ENCODE measurements around the gene TMEM87B.

The TMEM87B gene

GRCh38 chr2:112055730-112056625 lies 909 bp downstream of the TMEM87B start:
- H3K4me3 ChIP-seq (ENCODE audit: low read length), result peak overlapping the region; percentile 88
- TF ChIP-seq CTCF (IDR thresholded peaks at IDR 0.05; ENCODE audit: insufficient read depth, low read depth, low read length, missing control alignments), result no peak

GRCh38 chr2:112056626-112056987 lies 1.5 kb downstream of the TMEM87B start:
- no peak for DNase-seq (ENCODE audit: low read depth)
- TF ChIP-seq CTCF (IDR thresholded peaks at IDR 0.05; ENCODE audit: insufficient read depth, low read depth, low read length, missing control alignments), result no peak
- H3K4me3 ChIP-seq (ENCODE audit: low read length), result peak overlapping the region; percentile 88

More at GRCh38 chr2:112055730-112056625, 909 bp downstream of the TMEM87B start:
- DNase-seq (ENCODE audit: low read depth), result peak; percentile 77

- no peak overlapping the region for H3K4me3 ChIP-seq (ENCODE audit: low read length)
- no peak for DNase-seq (ENCODE audit: low read depth)
- no peak for TF ChIP-seq CTCF (IDR thresholded peaks at IDR 0.05; ENCODE audit: insufficient read depth, low read depth, low read length, missing control alignments)
These were observed 4.6 kb downstream of the TMEM87B start for GRCh38 chr2:112059671-112060070.

GRCh38 chr2:112061299-112061698 lies 6.2 kb downstream of the TMEM87B start:
- no peak overlapping the region for H3K4me3 ChIP-seq (ENCODE audit: low read length)
- TF ChIP-seq CTCF (IDR thresholded peaks at IDR 0.05; ENCODE audit: insufficient read depth, low read depth, low read length, missing control alignments), result no peak
- no peak for DNase-seq (ENCODE audit: low read depth)

GRCh38 chr2:112061840-112062239 lies 6.8 kb downstream of the TMEM87B start:
- TF ChIP-seq CTCF (IDR thresholded peaks at IDR 0.05; ENCODE audit: insufficient read depth, low read depth, low read length, missing control alignments), result no peak
- no peak overlapping the region for H3K4me3 ChIP-seq (ENCODE audit: low read length)
- no peak for DNase-seq (ENCODE audit: low read depth)

GRCh38 chr2:112062894-112063293 lies 7.8 kb downstream of the TMEM87B start:
- TF ChIP-seq CTCF (IDR thresholded peaks at IDR 0.05; ENCODE audit: insufficient read depth, low read depth, low read length, missing control alignments), result no peak
- no peak for DNase-seq (ENCODE audit: low read depth)
- H3K4me3 ChIP-seq (ENCODE audit: low read length), result no peak overlapping the region

GRCh38 chr2:112065486-112065885 lies 10.4 kb downstream of the TMEM87B start:
- no peak overlapping the region for H3K4me3 ChIP-seq (ENCODE audit: low read length)
- DNase-seq (ENCODE audit: low read depth), result no peak
- TF ChIP-seq CTCF (IDR thresholded peaks at IDR 0.05; ENCODE audit: insufficient read depth, low read depth, low read length, missing control alignments), result no peak
